ENCODE data around the gene SLC5A11.
"Not testable (repeated sequence)": the region's sequence is repeated elsewhere in the genome, so short reads cannot be mapped to it uniquely, and the experiment has no call there.

Gene SLC5A11

GRCh38 chr16:24854607-24855171 lies 8.9 kb downstream of the SLC5A11 start:
- Histone ChIP-seq H3K27me3 (ENCODE audit: insufficient read depth, low read length) (no peaks in the 10 kb centered on the region), H3K4me3 (ENCODE audit: low read length) (no peak overlapping the region), H3K4me1 (ENCODE audit: insufficient read depth, low read length) (no peaks in the 10 kb centered on the region), H3K36me3 (ENCODE audit: insufficient read depth, low read length) (no peaks in the 10 kb centered on the region), H2AFZ (ENCODE audit: low read depth, low read length) (no peak overlapping the region), H3K9me3 (ENCODE audit: low read length) (no peaks in the 10 kb centered on the region)

DNA sequence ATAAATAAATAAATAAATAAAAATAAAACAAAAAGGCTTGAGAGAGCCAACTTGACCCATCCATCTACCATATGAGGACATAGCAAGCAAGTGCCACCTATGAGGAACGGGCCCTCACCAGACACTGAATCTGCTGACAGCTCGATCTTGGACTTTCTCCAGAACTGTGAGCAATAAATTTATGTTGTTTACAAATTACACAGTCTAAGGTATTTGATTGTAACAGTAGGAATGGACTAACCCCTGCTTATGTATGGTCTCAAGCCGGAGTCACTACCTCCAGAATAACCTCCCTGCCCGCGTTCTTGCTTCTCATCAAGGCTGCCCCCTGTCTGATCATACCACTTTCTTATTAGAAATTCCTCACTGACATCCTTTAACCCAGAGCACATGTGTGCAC lies 9.9 kb downstream of the SLC5A11 start:
- Histone ChIP-seq H3K4me1 (ENCODE audit: insufficient read depth, low read length) (no peaks in the 10 kb centered on the region), H3K9me3 (ENCODE audit: low read length) (no peaks in the 10 kb centered on the region), H3K4me3 (ENCODE audit: low read length) (no peak overlapping the region), H3K27me3 (ENCODE audit: insufficient read depth, low read length) (no peaks in the 10 kb centered on the region), H3K36me3 (ENCODE audit: insufficient read depth, low read length) (no peaks in the 10 kb centered on the region), H2AFZ (ENCODE audit: low read depth, low read length) (no peak overlapping the region)

GRCh38 chr16:24856871-24857270 lies 11.1 kb downstream of the SLC5A11 start:
- not testable (repeated sequence) for H3K4me3 ChIP-seq (ENCODE audit: low read length); H3K27me3 ChIP-seq (ENCODE audit: insufficient read depth, low read length); H3K4me1 ChIP-seq (ENCODE audit: insufficient read depth, low read length); H3K9me3 ChIP-seq (ENCODE audit: low read length); H3K36me3 ChIP-seq (ENCODE audit: insufficient read depth, low read length); H2AFZ ChIP-seq (ENCODE audit: low read depth, low read length)

DNA sequence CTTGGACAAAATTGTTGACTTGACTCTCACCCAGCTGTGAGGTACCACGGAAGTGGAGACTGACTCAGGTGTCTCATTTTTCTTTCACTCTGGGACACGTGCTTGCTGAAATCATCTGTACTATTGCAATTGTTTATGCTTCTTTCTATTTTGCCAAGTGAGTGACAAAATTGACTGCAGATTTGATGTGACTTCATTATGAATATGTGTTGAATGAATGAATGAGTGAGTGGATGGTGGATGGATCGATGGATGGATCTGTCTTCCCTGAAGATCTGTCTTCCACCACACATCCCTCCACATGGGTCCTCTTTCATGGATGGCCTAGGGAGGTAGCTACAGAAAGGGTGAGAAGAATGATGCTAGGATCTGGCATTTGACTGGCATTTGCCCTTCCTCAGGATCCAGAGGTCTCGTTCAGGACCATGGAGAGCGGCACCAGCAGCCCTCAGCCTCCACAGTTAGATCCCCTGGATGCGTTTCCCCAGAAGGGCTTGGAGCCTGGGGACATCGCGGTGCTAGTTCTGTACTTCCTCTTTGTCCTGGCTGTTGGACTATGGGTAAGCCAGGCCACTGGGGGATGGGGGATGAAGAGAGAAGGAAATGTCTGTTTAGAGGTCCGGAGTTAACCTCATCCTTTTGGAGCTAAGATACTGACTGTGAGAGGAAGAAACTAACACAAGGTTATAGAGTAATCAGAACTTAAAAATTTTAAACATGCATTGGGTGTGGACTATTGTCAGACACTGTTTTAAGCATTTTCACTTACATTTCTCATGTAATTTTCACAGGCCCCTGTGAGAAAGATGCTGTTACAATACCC lies 12.7 kb downstream of the SLC5A11 start:
- Histone ChIP-seq H3K27me3 (ENCODE audit: insufficient read depth, low read length) (no peaks in the 10 kb centered on the region), H2AFZ (ENCODE audit: low read depth, low read length) (no peak overlapping the region), H3K36me3 (ENCODE audit: insufficient read depth, low read length) (no peaks in the 10 kb centered on the region), H3K4me3 (ENCODE audit: low read length) (no peak overlapping the region), H3K9me3 (ENCODE audit: low read length) (no peaks in the 10 kb centered on the region), H3K4me1 (ENCODE audit: insufficient read depth, low read length) (no peaks in the 10 kb centered on the region)

DNA sequence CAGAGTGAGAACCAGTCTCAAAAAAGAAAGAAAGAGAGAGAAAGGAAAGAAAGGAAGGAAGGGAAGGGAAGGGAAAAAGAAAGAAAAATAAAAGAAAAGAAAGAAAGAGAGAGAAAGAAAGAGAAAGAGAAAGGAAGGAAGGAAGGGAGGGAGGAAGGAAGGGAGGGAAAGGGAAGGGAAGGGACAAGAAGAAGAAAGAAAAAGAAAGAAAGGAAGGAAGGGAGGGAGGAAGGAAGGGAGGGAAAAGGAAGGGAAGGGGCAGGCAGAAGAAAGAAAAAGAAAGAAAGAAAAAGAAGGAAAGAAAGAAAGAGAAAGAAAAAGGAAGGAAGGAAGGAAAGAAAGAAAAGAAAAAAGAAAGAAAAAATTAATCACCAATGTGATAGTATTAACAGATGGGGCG lies 15.7 kb downstream of the SLC5A11 start:
- Histone ChIP-seq H3K27me3 (ENCODE audit: insufficient read depth, low read length) (no peaks in the 10 kb centered on the region), H3K4me3 (ENCODE audit: low read length) (no peak overlapping the region), H3K9me3 (ENCODE audit: low read length) (no peaks in the 10 kb centered on the region), H3K36me3 (ENCODE audit: insufficient read depth, low read length) (no peaks in the 10 kb centered on the region), H2AFZ (ENCODE audit: low read depth, low read length) (no peak overlapping the region), H3K4me1 (ENCODE audit: insufficient read depth, low read length) (no peaks in the 10 kb centered on the region)

DNA sequence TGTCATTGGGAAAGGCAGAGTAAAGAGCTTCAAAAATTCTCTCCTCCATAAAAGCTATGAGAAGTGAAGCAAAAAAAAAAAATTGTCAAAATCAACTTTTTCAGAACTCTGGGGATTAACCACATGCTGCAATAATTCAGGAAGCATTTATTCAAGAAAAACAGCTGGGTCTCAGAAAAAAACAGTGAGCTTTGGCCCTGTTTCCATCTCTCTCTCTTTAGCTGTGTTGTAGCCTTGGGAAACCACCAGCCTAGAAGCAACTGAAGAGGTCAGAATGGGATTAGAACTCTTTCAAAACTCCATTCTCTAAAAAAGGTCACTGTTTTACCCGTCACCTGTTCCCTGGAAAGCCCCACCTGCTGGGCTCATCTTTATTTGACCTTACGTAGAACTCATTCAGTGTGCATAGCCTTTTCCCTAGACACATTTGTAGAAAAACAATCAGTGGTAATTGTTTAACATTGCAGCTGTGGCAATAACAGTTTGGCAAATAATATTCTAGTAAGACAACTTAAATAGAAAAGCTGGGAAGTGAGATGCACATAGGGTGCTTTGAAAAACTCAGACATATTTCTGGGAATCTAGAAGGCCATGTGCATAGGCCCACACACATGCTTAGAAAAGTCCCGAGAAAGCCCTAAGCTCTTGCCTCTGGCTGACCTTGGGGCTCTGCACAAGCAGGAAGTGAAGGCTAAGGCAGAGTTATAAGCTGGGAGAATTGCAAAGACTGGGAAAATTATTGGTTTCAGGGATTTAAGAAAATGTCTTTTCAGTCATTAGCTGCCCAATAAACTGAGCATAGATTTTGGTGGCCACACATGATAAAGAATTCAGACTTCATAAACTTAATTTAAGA lies 18.0 kb downstream of the SLC5A11 start:
- no peak overlapping the region for H3K4me3 ChIP-seq (ENCODE audit: low read length)
- no peak overlapping the region for H2AFZ ChIP-seq (ENCODE audit: low read depth, low read length)
- no peaks in the 10 kb centered on the region for H3K27me3 ChIP-seq (ENCODE audit: insufficient read depth, low read length)
- no peaks in the 10 kb centered on the region for H3K9me3 ChIP-seq (ENCODE audit: low read length)
- no peaks in the 10 kb centered on the region for H3K4me1 ChIP-seq (ENCODE audit: insufficient read depth, low read length)
- no peaks in the 10 kb centered on the region for H3K36me3 ChIP-seq (ENCODE audit: insufficient read depth, low read length)

GRCh38 chr16:24869033-24869432 lies 23.3 kb downstream of the SLC5A11 start:
- Histone ChIP-seq H3K36me3 (ENCODE audit: insufficient read depth, low read length) (no peaks in the 10 kb centered on the region), H2AFZ (ENCODE audit: low read depth, low read length) (no peak overlapping the region), H3K9me3 (ENCODE audit: low read length) (no peaks in the 10 kb centered on the region), H3K4me1 (ENCODE audit: insufficient read depth, low read length) (no peaks in the 10 kb centered on the region), H3K27me3 (ENCODE audit: insufficient read depth, low read length) (peaks cover 3% of the 10 kb centered on the region), H3K4me3 (ENCODE audit: low read length) (no peak overlapping the region)

- Histone ChIP-seq H3K27me3 (ENCODE audit: insufficient read depth, low read length) (peaks cover 3% of the 10 kb centered on the region), H3K9me3 (ENCODE audit: low read length) (no peaks in the 10 kb centered on the region), H3K4me1 (ENCODE audit: insufficient read depth, low read length) (no peaks in the 10 kb centered on the region), H3K36me3 (ENCODE audit: insufficient read depth, low read length) (no peaks in the 10 kb centered on the region), H3K4me3 (ENCODE audit: low read length) (no peak overlapping the region), H2AFZ (ENCODE audit: low read depth, low read length) (no peak overlapping the region)
Measured at GRCh38 chr16:24871891-24872290, 26.1 kb downstream of the SLC5A11 start.

GRCh38 chr16:24873028-24873427 lies 27.3 kb downstream of the SLC5A11 start:
- Histone ChIP-seq H3K27me3 (ENCODE audit: insufficient read depth, low read length) (peaks cover 3% of the 10 kb centered on the region), H2AFZ (ENCODE audit: low read depth, low read length) (no peak overlapping the region), H3K4me3 (ENCODE audit: low read length) (no peak overlapping the region), H3K36me3 (ENCODE audit: insufficient read depth, low read length) (no peaks in the 10 kb centered on the region), H3K9me3 (ENCODE audit: low read length) (no peaks in the 10 kb centered on the region), H3K4me1 (ENCODE audit: insufficient read depth, low read length) (no peaks in the 10 kb centered on the region)

DNA sequence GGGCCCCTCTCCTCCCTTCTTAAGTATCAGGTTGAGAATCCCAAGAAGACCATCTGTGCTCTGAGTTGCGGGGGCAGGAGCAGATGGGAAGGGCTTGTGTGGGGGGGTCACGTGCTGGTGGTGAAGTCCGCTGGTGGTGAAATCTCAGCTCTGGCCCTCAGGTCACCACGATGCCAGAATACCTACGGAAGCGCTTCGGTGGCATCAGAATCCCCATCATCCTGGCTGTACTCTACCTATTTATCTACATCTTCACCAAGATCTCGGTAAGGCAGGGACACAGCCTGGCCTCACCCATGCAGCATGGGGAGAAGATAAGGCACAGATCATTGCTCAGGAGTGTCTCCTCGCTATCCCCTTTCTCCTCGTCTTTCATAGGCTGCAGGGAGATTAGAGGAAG lies 29.7 kb downstream of the SLC5A11 start:
- Histone ChIP-seq H2AFZ (ENCODE audit: low read depth, low read length) (no peak overlapping the region), H3K27me3 (ENCODE audit: insufficient read depth, low read length) (no peaks in the 10 kb centered on the region), H3K9me3 (ENCODE audit: low read length) (no peaks in the 10 kb centered on the region), H3K4me1 (ENCODE audit: insufficient read depth, low read length) (no peaks in the 10 kb centered on the region), H3K4me3 (ENCODE audit: low read length) (no peak overlapping the region), H3K36me3 (ENCODE audit: insufficient read depth, low read length) (no peaks in the 10 kb centered on the region)

- H2AFZ ChIP-seq (ENCODE audit: low read depth, low read length): no peak overlapping the region
- H3K4me1 ChIP-seq (ENCODE audit: insufficient read depth, low read length): no peaks in the 10 kb centered on the region
- H3K27me3 ChIP-seq (ENCODE audit: insufficient read depth, low read length): no peaks in the 10 kb centered on the region
- no peaks in the 10 kb centered on the region for H3K36me3 ChIP-seq (ENCODE audit: insufficient read depth, low read length)
- no peak overlapping the region for H3K4me3 ChIP-seq (ENCODE audit: low read length)
- no peaks in the 10 kb centered on the region for H3K9me3 ChIP-seq (ENCODE audit: low read length)
Measured at GRCh38 chr16:24876231-24876630, 30.5 kb downstream of the SLC5A11 start.

DNA sequence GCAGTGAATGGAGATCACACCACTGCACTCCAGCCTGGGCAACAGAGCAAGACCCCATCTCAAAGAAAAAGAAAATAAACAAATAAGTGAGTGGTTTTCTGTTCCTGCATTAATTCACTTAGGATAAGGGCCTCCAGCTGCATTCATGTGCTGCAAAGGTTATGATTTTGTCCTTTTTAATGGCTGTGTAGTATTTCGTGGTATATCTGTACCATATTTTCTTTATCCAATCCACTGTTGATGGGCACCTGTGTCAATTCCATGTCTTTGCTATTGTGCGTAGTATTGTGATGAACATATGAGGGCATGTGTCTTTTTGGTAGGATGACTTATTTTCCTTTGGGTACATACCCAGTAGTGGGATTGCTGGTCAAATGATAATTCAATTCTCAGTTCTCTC lies 33.9 kb downstream of the SLC5A11 start:
- no peaks in the 10 kb centered on the region for H3K4me1 ChIP-seq (ENCODE audit: insufficient read depth, low read length)
- H3K4me3 ChIP-seq (ENCODE audit: low read length): no peak overlapping the region
- no peak overlapping the region for H2AFZ ChIP-seq (ENCODE audit: low read depth, low read length)
- no peaks in the 10 kb centered on the region for H3K9me3 ChIP-seq (ENCODE audit: low read length)
- H3K36me3 ChIP-seq (ENCODE audit: insufficient read depth, low read length): no peaks in the 10 kb centered on the region
- no peaks in the 10 kb centered on the region for H3K27me3 ChIP-seq (ENCODE audit: insufficient read depth, low read length)

DNA sequence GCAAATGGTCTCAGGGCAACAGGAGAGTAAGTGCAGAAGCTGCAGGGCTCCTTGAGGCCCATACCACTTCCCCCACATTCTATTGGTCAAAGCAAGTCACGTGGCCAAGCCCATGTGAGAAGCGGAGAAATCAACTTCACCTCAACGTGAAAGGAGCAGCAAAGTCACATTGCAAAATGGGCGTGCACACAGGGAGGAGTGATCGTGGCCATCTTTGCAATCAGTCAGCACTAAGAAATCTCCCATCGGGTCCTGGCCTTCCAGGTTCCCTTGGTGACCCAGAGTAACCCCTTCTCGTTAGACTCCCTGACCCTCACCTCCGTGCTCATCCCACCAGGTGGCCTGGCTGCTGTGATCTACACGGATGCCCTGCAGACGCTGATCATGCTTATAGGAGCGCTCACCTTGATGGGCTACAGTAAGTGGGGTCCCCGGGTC lies 38.0 kb downstream of the SLC5A11 start:
- Histone ChIP-seq H2AFZ (ENCODE audit: low read depth, low read length) (no peak overlapping the region), H3K9me3 (ENCODE audit: low read length) (no peaks in the 10 kb centered on the region), H3K27me3 (ENCODE audit: insufficient read depth, low read length) (no peaks in the 10 kb centered on the region), H3K4me1 (ENCODE audit: insufficient read depth, low read length) (no peaks in the 10 kb centered on the region), H3K36me3 (ENCODE audit: insufficient read depth, low read length) (no peaks in the 10 kb centered on the region), H3K4me3 (ENCODE audit: low read length) (no peak overlapping the region)

All from neuron (in vitro differentiated cells).